ENCODE results near the gene TSTD1.

TSTD1 gene

DNA sequence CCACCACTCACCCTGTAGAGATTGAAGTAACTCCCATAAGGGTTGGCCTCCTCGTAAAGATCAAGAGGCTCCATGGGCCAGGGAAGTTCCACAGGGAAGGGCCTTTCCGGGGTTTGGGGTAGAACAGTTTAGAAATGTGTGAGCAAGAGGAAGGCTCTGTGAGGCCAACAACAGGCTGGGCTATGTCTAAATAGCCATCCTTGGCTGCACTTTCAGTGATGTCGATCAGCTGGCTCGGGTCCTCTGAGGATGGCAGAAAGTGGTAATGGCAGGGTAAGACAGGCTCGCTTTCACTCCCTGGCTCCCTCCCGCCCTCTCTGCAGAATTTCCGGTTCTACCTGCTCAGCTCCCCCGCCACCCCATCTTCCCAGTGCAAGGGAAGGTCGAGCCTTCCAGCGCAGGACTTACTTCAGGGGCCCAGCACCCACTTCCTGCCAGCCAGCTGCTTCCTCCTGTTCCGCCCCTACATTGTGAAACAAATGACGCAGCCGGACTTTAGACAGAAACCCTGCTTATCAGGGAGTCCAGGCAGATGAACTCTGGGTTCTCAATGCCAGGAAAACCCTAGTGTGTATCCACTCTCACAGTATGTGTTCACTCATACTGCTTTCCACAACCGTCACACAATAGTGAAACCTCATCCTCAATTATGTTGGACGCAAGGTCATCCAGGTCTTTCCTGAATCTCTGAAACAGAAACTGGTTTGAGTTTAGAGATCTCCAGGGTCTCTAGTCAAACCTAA lies 25.1 kb downstream of the TSTD1 start:
- TF ChIP-seq, protein P1, sequence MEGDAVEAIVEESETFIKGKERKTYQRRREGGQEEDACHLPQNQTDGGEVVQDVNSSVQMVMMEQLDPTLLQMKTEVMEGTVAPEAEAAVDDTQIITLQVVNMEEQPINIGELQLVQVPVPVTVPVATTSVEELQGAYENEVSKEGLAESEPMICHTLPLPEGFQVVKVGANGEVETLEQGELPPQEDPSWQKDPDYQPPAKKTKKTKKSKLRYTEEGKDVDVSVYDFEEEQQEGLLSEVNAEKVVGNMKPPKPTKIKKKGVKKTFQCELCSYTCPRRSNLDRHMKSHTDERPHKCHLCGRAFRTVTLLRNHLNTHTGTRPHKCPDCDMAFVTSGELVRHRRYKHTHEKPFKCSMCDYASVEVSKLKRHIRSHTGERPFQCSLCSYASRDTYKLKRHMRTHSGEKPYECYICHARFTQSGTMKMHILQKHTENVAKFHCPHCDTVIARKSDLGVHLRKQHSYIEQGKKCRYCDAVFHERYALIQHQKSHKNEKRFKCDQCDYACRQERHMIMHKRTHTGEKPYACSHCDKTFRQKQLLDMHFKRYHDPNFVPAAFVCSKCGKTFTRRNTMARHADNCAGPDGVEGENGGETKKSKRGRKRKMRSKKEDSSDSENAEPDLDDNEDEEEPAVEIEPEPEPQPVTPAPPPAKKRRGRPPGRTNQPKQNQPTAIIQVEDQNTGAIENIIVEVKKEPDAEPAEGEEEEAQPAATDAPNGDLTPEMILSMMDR (IDR thresholded peaks at IDR 0.05; ENCODE audit: low read depth, low read length, missing control alignments), result no peak
- DNase-seq (ENCODE audit: extremely low read depth, low read depth), result no peak
- no peak overlapping the region for H3K4me3 ChIP-seq (replicated peaks; ENCODE audit: low read depth, low read length)

DNA sequence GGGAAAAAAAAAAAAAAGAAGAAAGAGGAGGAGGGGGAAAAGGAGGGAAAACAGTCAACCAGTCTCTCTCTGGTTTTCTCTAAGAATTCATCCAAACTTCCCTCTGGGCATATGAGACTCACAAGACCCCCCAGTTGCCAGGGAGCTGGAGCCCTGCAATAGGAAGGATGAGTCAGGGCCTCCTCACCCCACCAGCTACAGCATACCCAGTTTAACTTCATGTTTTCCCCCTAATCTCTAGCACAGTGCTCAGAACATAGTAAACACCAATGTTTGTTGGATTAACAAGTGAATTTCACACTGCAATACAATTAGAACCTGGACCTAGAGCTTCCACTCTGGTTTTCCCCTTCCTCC lies 25.7 kb downstream of the TSTD1 start:
- no peak for DNase-seq (ENCODE audit: extremely low read depth, low read depth)
- TF ChIP-seq, protein P1 (IDR thresholded peaks at IDR 0.05; ENCODE audit: low read depth, low read length, missing control alignments), result no peak
- H3K4me3 ChIP-seq (replicated peaks; ENCODE audit: low read depth, low read length), result no peak overlapping the region

DNA sequence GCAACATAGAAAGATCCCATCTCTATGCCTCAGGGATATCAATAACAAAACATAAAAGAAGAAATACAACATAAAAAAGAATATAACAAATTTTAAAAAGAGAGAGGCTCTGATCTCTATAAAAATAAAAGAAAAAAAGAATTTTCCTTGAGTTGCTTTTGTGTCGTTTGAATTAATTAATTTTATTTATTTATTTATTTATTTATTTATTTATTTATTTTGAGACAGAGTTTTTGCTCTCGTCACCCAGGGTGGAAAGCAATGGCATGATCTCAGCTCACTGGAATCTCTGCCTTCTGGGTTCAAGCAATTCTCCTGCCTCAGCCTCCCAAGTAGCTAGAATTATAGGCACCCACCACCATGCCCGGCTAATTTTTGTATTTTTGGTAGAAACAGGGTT lies 26.3 kb downstream of the TSTD1 start:
- TF ChIP-seq, protein P1 (IDR thresholded peaks at IDR 0.05; ENCODE audit: low read depth, low read length, missing control alignments), result no peak
- no peak overlapping the region for H3K4me3 ChIP-seq (replicated peaks; ENCODE audit: low read depth, low read length)
- no peak for DNase-seq (ENCODE audit: extremely low read depth, low read depth)

DNA sequence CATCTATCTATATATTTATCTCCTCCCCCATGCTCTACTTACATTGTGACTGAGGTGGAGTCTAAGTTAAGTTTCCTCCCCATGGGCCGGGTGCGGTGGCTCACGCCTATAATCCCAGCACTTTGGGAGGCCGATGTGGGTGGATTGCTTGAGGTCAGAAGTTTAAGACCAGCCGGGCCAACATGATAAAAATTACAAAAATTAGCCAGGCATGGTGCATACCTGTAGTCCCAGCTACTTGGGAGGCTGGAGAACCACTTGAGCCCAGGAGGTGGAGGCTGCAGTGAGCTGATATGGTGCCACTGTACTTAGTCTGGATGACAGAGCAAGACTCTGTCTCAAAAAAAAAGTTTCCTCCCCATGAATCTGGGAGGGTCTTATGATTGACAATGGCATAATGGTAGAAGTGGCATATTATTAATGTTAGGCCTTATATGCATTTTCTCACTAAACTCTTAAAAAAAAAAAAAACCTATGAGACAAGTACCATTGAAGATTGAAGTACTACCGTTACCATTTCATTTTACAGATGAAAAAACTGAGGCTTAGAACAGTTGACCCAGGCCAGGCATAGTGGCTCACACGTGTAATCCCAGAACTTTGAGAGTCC lies 29.1 kb downstream of the TSTD1 start:
- DNase-seq (ENCODE audit: extremely low read depth, low read depth), result no peak
- TF ChIP-seq, protein P1 (IDR thresholded peaks at IDR 0.05; ENCODE audit: low read depth, low read length, missing control alignments), result no peak
- H3K4me3 ChIP-seq (replicated peaks; ENCODE audit: low read depth, low read length), result no peak overlapping the region

DNA sequence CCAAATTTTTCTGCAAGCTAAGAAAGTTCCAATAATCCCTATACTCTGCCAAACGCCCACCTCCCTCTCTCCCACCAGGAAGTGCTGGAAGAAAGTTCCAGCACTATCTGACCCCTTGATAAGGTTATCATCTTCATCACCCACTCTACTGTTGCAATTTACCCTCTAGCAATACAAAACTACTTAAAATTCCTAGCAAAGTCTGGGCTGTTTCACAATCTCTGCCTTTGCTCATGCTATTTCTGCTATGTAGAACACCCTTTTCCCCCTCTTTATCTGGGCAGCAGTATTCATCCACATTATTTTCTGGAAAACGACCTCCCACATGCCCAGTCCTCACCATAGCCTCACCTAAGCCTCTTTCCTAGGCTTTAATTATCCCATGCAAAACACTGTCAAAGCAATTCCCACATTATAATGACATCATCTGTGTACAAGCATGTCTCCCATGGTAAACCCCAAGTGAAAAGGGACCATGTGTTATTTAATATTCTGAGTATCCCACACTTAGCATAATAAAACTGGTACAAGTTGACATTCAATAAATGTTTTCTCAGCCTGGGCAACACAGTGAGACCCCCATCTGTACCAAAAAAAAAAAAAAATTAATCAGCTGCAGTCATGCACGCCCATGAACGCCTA lies 29.8 kb downstream of the TSTD1 start:
- DNase-seq (ENCODE audit: extremely low read depth, low read depth), result no peak
- TF ChIP-seq, protein P1 (IDR thresholded peaks at IDR 0.05; ENCODE audit: low read depth, low read length, missing control alignments), result no peak
- no peak overlapping the region for H3K4me3 ChIP-seq (replicated peaks; ENCODE audit: low read depth, low read length)

DNA sequence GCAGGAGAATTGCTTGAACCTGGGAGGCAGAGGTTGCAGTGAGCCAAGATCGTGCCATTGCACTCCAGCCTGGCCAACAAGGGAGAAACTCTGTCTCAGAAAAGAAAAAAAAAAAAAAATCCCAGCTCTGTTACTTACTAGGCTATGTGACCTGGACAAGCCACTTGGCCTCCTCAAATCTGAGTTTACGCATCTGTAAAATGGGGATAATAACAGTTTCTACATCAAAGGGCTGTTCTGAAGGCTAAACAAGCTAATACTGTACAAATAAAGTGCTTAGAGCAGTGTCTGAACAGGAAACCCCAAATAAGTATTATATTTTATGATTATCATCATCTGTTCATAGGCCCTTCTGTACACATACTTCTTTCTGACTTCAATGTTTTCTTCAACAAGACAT lies 31.4 kb downstream of the TSTD1 start:
- TF ChIP-seq, protein P1 (IDR thresholded peaks at IDR 0.05; ENCODE audit: low read depth, low read length, missing control alignments), result no peak
- DNase-seq (ENCODE audit: extremely low read depth, low read depth), result no peak
- H3K4me3 ChIP-seq (replicated peaks; ENCODE audit: low read depth, low read length), result no peak overlapping the region

Measured in HFF-Myc (cell line).